ENCODE data around the gene MCF2L2.

DNA sequence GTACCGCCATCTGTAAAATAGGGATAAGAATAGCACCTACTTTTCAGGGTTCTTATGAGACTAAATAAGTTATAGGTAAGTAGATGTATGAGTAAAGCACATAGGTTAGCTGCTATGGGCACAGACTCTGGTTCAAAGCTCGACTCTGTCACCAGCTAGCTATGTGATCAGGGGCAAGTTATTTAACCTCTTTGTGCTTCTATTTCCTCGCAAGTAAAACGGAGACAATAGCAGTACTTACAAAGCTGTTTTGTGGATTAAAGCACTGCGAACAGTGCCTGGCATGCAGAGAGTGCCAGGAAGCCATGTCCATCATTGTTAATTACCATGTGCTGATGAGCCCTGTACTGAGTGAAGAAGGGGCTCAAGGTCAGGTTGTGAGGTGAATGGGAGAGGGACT lies 267.8 kb downstream of the MCF2L2 start:
- no peak for TF ChIP-seq REST (IDR thresholded peaks at IDR 0.05; ENCODE audit: unreplicated experiment)
- TF ChIP-seq CTCF (conservative IDR thresholded peaks at IDR 0.05; ENCODE audit: low read depth in 2 of 2) = no peak
- no peak for TF ChIP-seq ETS1 (IDR thresholded peaks at IDR 0.05)
- no peak for TF ChIP-seq EZH2 (IDR thresholded peaks at IDR 0.05; ENCODE audit: low read depth, unreplicated experiment)
- TF ChIP-seq POLR2AphosphoS5 (IDR thresholded peaks at IDR 0.05; ENCODE audit: low read depth) = no peak
- no peak for TF ChIP-seq JUNB (IDR thresholded peaks at IDR 0.05; ENCODE audit: unreplicated experiment)
- no peak for TF ChIP-seq EZH2phosphoT487 (IDR thresholded peaks at IDR 0.05; ENCODE audit: unreplicated experiment)

Data from GM23338 (cell line).